Naive thymus-derived CD4-positive, alpha-beta T cell (primary cell): ENCODE results near the gene ALDOA. TPM values are rescaled to one million over a fixed set of nuclear protein-coding genes. Genes with fewer than 3 reads are reported as not detected.

Experiments
- ATAC-seq: fragments of 150-1000 bp; cut with Tn5 transposase; 2 replicates; pipeline ENCODE4 v1.10.0; 2021; ENCODE audit warnings: mild to moderate bottlenecking, moderate library complexity
- CTCF ChIA-PET: fragments of 350-600 bp; sonication (Branson Sonifier 250); formaldehyde crosslinking; loops from one replicate; lab custom pipeline; 2021; ENCODE audit warnings: antibody characterized with exemption; lab: Charles Lee
- POLR2A ChIA-PET: fragments of 350-600 bp; sonication (Branson Sonifier 250); formaldehyde crosslinking; loops from one replicate; lab custom pipeline; 2021; ENCODE audit warnings: antibody characterized with exemption, inconsistent platforms; lab: Charles Lee
- DNase-seq, 9 donors: peaks; one replicate each; pipeline versions ENCODE4 v3.0.0 to v3.0.0-alpha.2; 2020 to 2022; ENCODE audit warnings: mixed read lengths in 1 of 9
- H3K27ac ChIP-seq: one replicate; pipeline ENCODE4 v1.7.0; 2013; ENCODE audit warnings: mild to moderate bottlenecking, low read depth, low read length, moderate library complexity
- H3K27me3 ChIP-seq, 2 donors: one replicate each; pipeline ENCODE4 v1.7.0; 2013; ENCODE audit warnings: low read length in 2 of 2, mild to moderate bottlenecking in 2 of 2, moderate library complexity in 2 of 2; ENCODE audit not compliant: control insufficient read depth in 2 of 2, insufficient read depth in 2 of 2
- H3K36me3 ChIP-seq, 3 experiments: 1 replicate in 2 of 3; 2 replicates in 1 of 3; pipeline ENCODE4 v1.7.0; 2013; ENCODE audit warnings: low read length in 3 of 3, mild to moderate bottlenecking in 3 of 3, moderate library complexity in 1 of 3; ENCODE audit not compliant: insufficient read depth in 3 of 3, control insufficient read depth in 2 of 3
- H3K4me1 ChIP-seq, 2 donors: one replicate each; pipeline ENCODE4 v1.7.0; 2013; ENCODE audit warnings: low read length in 2 of 2, mild to moderate bottlenecking in 2 of 2, moderate library complexity in 1 of 2; ENCODE audit not compliant: control insufficient read depth in 2 of 2, insufficient read depth in 2 of 2
- H3K4me3 ChIP-seq: 2 replicates; pipeline ENCODE4 v1.7.0; 2013; ENCODE audit warnings: mild to moderate bottlenecking, low read length
- H3K9me3 ChIP-seq, 3 experiments: 1 replicate in 2 of 3; 2 replicates in 1 of 3; pipeline ENCODE4 v1.7.0; 2013; ENCODE audit warnings: low read length in 3 of 3; ENCODE audit not compliant: control insufficient read depth in 2 of 3
- H3K27ac Mint-ChIP-seq, 9 donors: one replicate each; pipeline ENCODE4 v1.8.0; 2020 to 2022; ENCODE audit warnings: mixed read lengths in 9 of 9, mild to moderate bottlenecking in 8 of 9, moderate library complexity in 5 of 9, inconsistent platforms in 2 of 9
- H3K27me3 Mint-ChIP-seq, 5 donors: one replicate each; pipeline ENCODE4 v1.8.0; 2021 to 2022; ENCODE audit warnings: mixed read lengths in 5 of 5, mild to moderate bottlenecking in 1 of 5
- H3K36me3 Mint-ChIP-seq, 5 donors: one replicate each; pipeline ENCODE4 v1.8.0; 2020 to 2022; ENCODE audit warnings: mixed read lengths in 5 of 5, mild to moderate bottlenecking in 3 of 5, inconsistent platforms in 1 of 5
- H3K4me1 Mint-ChIP-seq, 7 donors: one replicate each; pipeline ENCODE4 v1.8.0; 2020 to 2022; ENCODE audit warnings: mixed read lengths in 7 of 7, mild to moderate bottlenecking in 3 of 7, inconsistent platforms in 1 of 7
- H3K4me3 Mint-ChIP-seq, 10 donors: one replicate each; pipeline ENCODE4 v1.8.0; 2020 to 2022; ENCODE audit warnings: mild to moderate bottlenecking in 10 of 10, mixed read lengths in 10 of 10, moderate library complexity in 6 of 10, inconsistent platforms in 2 of 10
- H3K9me3 Mint-ChIP-seq, 11 donors: one replicate each; pipeline ENCODE4 v1.8.0; 2020 to 2022; ENCODE audit warnings: mixed read lengths in 11 of 11, mild to moderate bottlenecking in 4 of 11, inconsistent platforms in 1 of 11, moderate library complexity in 1 of 11
- intact Hi-C, 2 donors: fragments of 100-400 bp; cut with micrococcal nuclease; formaldehyde crosslinking; loops; one replicate each; pipeline ENCODE4 v1.15.1; 2023
- polyA plus RNA-seq, 2 donors: library from polyadenylated mRNA; unstranded; fragments of 300-500 nt; fragmentation: Illumina TruSeq; gene quantifications; one replicate each; pipeline ENCODE4 v1.2.3, GENCODE V29; 2021
- total RNA-seq, 6 experiments: library from RNA in 5 of 6; stranded (reverse) in 5 of 6; gene quantifications; 1 replicate in 5 of 6; 2 replicates in 1 of 6; pipeline ENCODE4 v1.2.3 and lab custom pipeline; 2021 to 2026

Gene ALDOA
- total and polyA plus RNA-seq, 7 experiments from 2014 or later, result 356 to 1,619 (median 627) TPM

DNA sequence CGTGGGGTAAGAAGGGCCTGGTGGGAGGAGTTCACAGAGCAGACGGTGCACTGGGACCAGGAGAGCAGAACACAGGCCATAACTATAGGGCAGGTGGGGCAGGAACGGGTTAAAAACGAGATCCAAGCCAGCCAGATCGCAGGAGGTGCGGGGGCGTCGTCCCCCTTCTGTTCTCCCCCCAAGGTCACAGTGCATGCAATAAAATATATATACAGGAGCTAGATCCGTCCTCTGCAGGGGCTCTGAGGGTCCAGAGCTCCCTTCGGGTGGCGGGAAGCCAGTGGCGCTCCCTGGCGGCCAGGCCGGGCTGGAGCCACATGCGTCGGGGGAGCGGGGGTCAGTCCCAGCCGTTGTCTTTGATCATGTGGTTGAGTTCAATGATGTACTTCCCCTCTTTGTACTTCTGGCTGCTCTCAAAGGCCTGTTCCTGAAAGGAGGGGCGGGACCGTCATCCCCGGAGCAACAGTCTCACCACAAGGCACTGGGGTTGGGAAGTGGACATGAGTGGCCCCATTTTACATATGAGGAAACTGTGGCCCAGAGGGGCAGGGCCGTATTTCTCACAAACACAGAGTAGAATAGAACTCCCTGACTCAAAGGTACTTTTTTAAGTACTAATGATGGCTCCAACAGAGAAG lies 26.9 kb downstream of the ALDOA start:
- peaks cover 0 to 12% (median 5%) of the 10 kb centered on the region in 3 experiments for H3K9me3 ChIP-seq
- H3K27me3 ChIP-seq, result no peaks in the 10 kb centered on the region
- ChIA-PET CTCF (interaction anchor here (0.6 to 3.9 kb wide), 17 partner anchors 11 to 1080 kb away, joined by 3 to 18 read pairs (median 3); partner anchors contain the start of genes ALDOA and PPP4C), POLR2A (interaction anchor here (0.6 to 10.4 kb wide), 14 partner anchors 18 to 379 kb away, joined by 3 to 216 read pairs (median 8); partner anchors contain the start of genes ALDOA, CORO1A, ITGAL and MAPK3)
- ATAC-seq (peak; percentile 62), DNase-seq (peak in 7 of 9 donors; percentile 40 to 81 (median 47))
- Mint-ChIP-seq H3K27me3 (no peaks in the 10 kb centered on the region), H3K27ac (peak overlapping the region; percentile 92 to 97 (median 95)), H3K4me3 (peak overlapping the region; percentile 87 to 96 (median 93)), H3K9me3 (peaks cover 0 to 13% (median 8%) of the 10 kb centered on the region in 11 donors), H3K36me3 (peaks cover 4 to 30% (median 20%) of the 10 kb centered on the region in 5 donors), H3K4me1 (peaks cover 40 to 67% (median 55%) of the 10 kb centered on the region in 7 donors)
- intact Hi-C loops, result loop anchor here (1.0 to 10.0 kb wide), 10 partner anchors 16 to 602 kb away; partner anchors contain the start of genes ALDOA (in 2 of the 2), FBRS (in 1 of the 2), MAPK3 (in 1 of the 2) and MYL11 (in 1 of the 2)
- peaks cover 34 to 47% of the 10 kb centered on the region in 2 donors for H3K4me1 ChIP-seq
- peaks cover 4 to 12% (median 7%) of the 10 kb centered on the region in 3 experiments for H3K36me3 ChIP-seq
- H3K27ac ChIP-seq, result peak overlapping the region; percentile 77
- peak overlapping the region; percentile 60 for H3K4me3 ChIP-seq

GRCh38 chr16:30094541-30095165 lies 29.1 kb downstream of the ALDOA start:
- no peak for ATAC-seq
- POLR2A ChIA-PET, result interaction anchor here (0.6 to 10.4 kb wide), 10 partner anchors 11 to 91 kb away, joined by 3 to 216 read pairs (median 6); partner anchors contain the start of genes ALDOA, CORO1A and PPP4C
- peak overlapping the region; percentile 78 for H3K27ac ChIP-seq
- CTCF ChIA-PET, result interaction anchor here (0.7 to 1.0 kb wide), 3 partner anchors 39 to 490 kb away, joined by 3 read pairs; partner anchors contain the start of gene CORO1A
- H3K4me3 ChIP-seq, result peak overlapping the region; percentile 76
- Mint-ChIP-seq H3K27me3 (no peaks in the 10 kb centered on the region), H3K4me1 (peaks cover 27 to 56% (median 48%) of the 10 kb centered on the region in 7 donors), H3K27ac (peak overlapping the region; percentile 89 to 96 (median 92)), H3K4me3 (peak overlapping the region; percentile 80 to 96 (median 90)), H3K36me3 (peaks cover 8 to 41% (median 30%) of the 10 kb centered on the region in 5 donors), H3K9me3 (peaks cover 0 to 32% (median 23%) of the 10 kb centered on the region in 11 donors)
- intact Hi-C loops, result loop anchor here (5.0 to 10.0 kb wide), 6 partner anchors 42 to 600 kb away; partner anchors contain the start of genes FBRS (in 1 of the 2), MYL11 (in 1 of the 2), PRR14 (in 1 of the 2) and SRCAP (in 1 of the 2)
- DNase-seq, result no peak
- no peaks in the 10 kb centered on the region for H3K27me3 ChIP-seq
- H3K36me3 ChIP-seq, result peaks cover 4 to 12% (median 7%) of the 10 kb centered on the region in 3 experiments
- H3K4me1 ChIP-seq, result peaks cover 34 to 46% of the 10 kb centered on the region in 2 donors
- H3K9me3 ChIP-seq, result peaks cover 4 to 27% (median 5%) of the 10 kb centered on the region in 3 experiments

DNA sequence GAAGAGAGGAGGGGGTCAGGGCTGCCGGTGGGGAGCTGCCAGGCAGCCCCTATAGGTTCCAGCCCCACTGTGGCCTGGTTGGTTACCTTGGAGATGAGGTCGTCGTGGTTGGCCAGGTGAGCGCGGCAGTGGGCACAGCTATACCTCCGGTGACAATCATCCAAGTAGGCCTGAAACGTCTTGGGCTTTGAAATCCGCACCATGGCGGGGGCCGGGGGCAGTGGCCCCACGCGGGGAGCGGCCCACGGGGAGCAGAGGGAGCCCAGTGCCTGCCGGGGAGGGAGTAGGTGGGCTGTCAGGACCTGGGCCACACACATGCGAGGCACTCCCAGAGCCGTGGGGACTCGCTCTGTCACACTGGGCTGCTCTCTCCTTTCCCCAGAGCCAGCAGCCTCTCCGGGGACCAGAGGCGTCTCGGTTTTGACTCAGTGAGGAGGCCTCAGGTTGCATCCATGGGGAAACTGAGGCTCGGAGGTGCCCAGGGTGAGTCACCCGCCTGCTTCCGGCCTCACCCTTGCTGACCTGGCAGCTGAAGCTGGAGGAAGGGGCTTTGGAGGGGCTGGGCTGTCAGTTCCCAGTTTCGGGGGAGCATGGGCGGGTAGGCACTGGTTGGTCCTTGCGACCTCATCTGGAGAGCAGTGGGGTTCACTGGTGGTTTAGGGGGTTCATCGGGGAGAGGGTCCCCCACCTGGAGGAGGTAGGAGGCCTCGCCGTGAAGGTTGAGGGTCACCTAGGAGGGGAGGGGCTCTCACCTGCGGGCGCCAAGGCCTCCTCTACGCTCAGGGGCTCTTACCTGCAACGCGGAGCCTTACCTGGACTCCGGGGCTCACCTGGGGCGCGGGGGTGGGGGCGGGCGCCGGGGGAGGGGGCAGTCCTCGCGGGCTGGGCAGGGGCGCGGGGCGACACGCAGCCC lies 29.9 kb downstream of the ALDOA start:
- ATAC-seq, result no peak
- H3K27me3 Mint-ChIP-seq, result no peaks in the 10 kb centered on the region
- peaks cover 4 to 27% (median 5%) of the 10 kb centered on the region in 3 experiments for H3K9me3 ChIP-seq
- peaks cover 27 to 49% (median 41%) of the 10 kb centered on the region in 7 donors for H3K4me1 Mint-ChIP-seq
- peaks cover 34 to 39% of the 10 kb centered on the region in 2 donors for H3K4me1 ChIP-seq
- ChIA-PET POLR2A (interaction anchor here (0.9 to 10.4 kb wide), 10 partner anchors 11 to 323 kb away, joined by 3 to 216 read pairs (median 6); partner anchors contain the start of genes ALDOA, CORO1A and PPP4C), CTCF (interaction anchor here (0.8 to 1.0 kb wide), 2 partner anchors 40 to 88 kb away, joined by 3 read pairs; partner anchors contain the start of gene CORO1A)
- H3K27ac Mint-ChIP-seq, result peak overlapping the region; percentile 89 to 96 (median 92)
- H3K4me3 ChIP-seq, result peak overlapping the region; percentile 76
- peak overlapping the region; percentile 80 to 96 (median 90) for H3K4me3 Mint-ChIP-seq
- no peaks in the 10 kb centered on the region for H3K27me3 ChIP-seq
- peak overlapping the region; percentile 78 for H3K27ac ChIP-seq
- DNase-seq, result peak in 6 of 9 donors; percentile 17 to 37 (median 34)
- peaks cover 8 to 41% (median 30%) of the 10 kb centered on the region in 5 donors for H3K36me3 Mint-ChIP-seq
- H3K9me3 Mint-ChIP-seq, result peaks cover 0 to 40% (median 23%) of the 10 kb centered on the region in 11 donors
- intact Hi-C loops, result loop anchor here (1.0 to 10.0 kb wide), 10 partner anchors 20 to 599 kb away; partner anchors contain the start of genes MAPK3 (in 2 of the 2), ALDOA (in 1 of the 2), CORO1A (in 1 of the 2) and FBRS (in 1 of the 2)
- H3K36me3 ChIP-seq, result peaks cover 4 to 12% (median 7%) of the 10 kb centered on the region in 3 experiments

DNA sequence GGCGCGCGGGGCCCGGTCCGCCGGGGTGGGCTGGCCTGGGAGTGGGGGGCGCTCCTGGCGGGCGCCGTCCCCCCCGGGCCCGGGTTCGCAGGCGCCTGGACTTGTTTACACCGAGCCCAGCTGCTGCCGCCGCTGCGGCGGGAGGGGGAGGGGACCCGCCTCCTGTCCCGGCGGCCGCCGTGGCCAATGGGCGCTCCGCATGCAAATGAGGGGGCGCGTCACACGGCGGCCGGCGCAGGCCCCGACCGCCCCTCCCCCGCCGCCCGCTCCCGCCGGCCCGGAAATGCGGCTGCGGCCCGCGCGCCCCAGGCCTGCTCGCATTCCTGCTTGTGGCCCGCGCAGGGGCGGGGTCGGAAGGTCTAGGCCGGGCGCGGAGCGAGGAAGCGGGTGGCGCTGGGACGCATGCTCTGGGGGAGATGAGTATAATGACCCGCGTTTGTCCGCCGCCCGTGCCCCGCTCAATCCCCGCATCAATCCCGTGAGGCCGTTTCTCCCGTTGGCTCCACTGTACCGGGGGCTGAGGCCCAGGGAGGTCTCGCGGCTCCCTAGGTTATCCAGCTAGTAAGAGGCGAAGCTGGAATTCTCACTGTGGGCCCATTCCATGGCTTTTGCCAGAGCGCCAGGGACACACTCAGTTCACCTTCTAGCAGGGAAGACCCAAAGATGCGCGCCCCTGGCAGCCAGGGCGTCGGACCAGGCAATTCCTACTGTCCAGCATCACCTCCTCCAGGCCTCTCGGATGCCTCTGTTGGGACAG lies 30.7 kb downstream of the ALDOA start, which contains the start of gene YPEL3:
TSS of gene YPEL3 (minus strand) at position 109 of the 757 bp plus-strand sequence. CDS start 731 bp downstream, outside the sequence.
- CTCF ChIA-PET, result interaction anchor here (0.6 kb wide), 1 partner anchor 83 kb away, joined by 3 read pairs; no protein-coding TSS in a partner anchor
- peak within 1 kb of the TSS; percentile 78 for H3K27ac ChIP-seq
- peak within 1 kb of the TSS; percentile 80 to 96 (median 90) for H3K4me3 Mint-ChIP-seq
- H3K36me3 ChIP-seq, result peaks cover 4 to 12% (median 7%) of the 10 kb centered on the region in 3 experiments
- H3K36me3 Mint-ChIP-seq, result peaks cover 8 to 43% (median 32%) of the 10 kb centered on the region in 5 donors
- no peaks in the 10 kb centered on the region for H3K27me3 Mint-ChIP-seq
- DNase-seq (peak; percentile 79 to 92 (median 88)), ATAC-seq (peak; percentile 77)
- H3K9me3 Mint-ChIP-seq, result peaks cover 0 to 43% (median 23%) of the 10 kb centered on the region in 11 donors
- H3K9me3 ChIP-seq, result peaks cover 4 to 27% (median 5%) of the 10 kb centered on the region in 3 experiments
- peak within 1 kb of the TSS; percentile 90 to 96 (median 94) for H3K27ac Mint-ChIP-seq
- no peaks in the 10 kb centered on the region for H3K27me3 ChIP-seq
- peaks cover 30 to 34% of the 10 kb centered on the region in 2 donors for H3K4me1 ChIP-seq
- intact Hi-C loops, result loop anchor here (1.0 to 10.0 kb wide), 10 partner anchors 21 to 599 kb away; partner anchors contain the start of genes MAPK3 (in 2 of the 2), ALDOA (in 1 of the 2), CORO1A (in 1 of the 2) and FBRS (in 1 of the 2)
- POLR2A ChIA-PET, result interaction anchor here (0.9 to 10.4 kb wide), 7 partner anchors 10 to 322 kb away, joined by 3 to 216 read pairs (median 8); partner anchors contain the start of genes ALDOA, CORO1A and PPP4C
- peaks cover 27 to 46% (median 37%) of the 10 kb centered on the region in 7 donors for H3K4me1 Mint-ChIP-seq
- peak within 1 kb of the TSS; percentile 76 for H3K4me3 ChIP-seq
